Tongue (tissue), 2 donors: ENCODE measurements around the gene GLOD4. TPM values are rescaled to one million over a fixed set of nuclear protein-coding genes. Genes with fewer than 3 reads are reported as not detected.
"Not testable (repeated sequence)": the region's sequence is repeated elsewhere in the genome, so short reads cannot be mapped to it uniquely, and the experiment has no call there.

ENCODE experiments used
- DNase-seq: peaks from one replicate; pipeline ENCODE4 v3.0.0-alpha.2; 2015
- total RNA-seq: library from RNA; depleted of rRNA; stranded (reverse); fragments of >200 nt; gene quantifications from one replicate; pipeline ENCODE4 v1.2.3, GENCODE V29; 2014

GLOD4 gene
- total RNA-seq, 1 donor from 2014 or later: 90.3 TPM

DNA sequence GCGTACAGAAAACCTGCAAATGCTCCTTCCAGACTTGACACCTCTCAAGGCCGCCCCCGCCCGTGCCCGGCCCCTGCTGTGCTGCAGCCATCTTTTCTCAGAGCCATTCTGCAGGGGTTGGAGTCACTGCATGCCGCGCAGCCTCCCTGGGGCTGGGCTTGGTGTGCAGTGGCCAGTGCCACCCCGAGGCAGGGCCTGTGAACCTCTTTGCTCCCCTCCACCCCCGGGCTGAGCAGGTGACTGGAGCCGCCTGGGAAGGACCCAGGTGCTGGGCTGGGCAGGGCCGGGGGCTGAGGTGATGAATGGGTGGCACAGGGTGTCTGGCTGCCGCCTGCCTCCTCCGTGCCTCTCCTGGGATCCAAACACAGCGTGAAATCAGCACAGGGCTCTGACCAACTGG lies 20.4 kb upstream of the GLOD4 start:
- DNase-seq: no peak

GRCh38 chr17:801660-802059 lies 19.6 kb upstream of the GLOD4 start:
- DNase-seq: no peak

GRCh38 chr17:800446-801242 lies 18.6 kb upstream of the GLOD4 start:
- no peak for DNase-seq

- no peak for DNase-seq
Measured at GRCh38 chr17:799261-799660, 17.2 kb upstream of the GLOD4 start.

- no peak for DNase-seq
Measured at GRCh38 chr17:798246-798645, 16.2 kb upstream of the GLOD4 start.

DNA sequence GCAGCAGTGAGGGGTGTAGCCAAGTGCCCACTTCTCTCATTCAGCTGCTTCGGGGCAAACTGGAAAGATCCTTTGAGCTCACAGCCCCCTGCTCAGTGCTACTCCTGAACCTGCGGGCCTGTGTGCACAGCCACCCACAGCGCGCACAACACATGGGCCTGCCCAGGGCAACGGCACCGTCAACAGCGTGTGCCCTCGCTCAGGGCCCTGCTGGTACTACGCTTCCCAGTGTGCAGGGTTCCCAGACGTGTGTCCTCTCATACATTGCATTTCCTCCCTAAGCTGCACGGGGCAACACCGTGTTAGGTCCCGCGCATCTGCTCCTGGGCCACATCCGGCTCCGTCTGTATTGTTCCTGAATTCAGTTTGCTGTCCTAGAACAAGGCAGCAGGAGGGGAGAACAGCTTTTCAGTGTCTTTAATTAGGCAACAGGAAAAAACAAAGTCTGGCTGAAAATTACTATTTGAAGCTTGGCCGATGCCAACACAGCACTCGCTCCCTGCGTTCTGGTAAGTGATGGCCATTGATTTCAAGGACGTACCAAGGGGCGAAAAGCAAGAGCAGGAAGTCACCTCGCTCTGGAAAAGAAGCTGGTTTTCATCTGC lies 15.3 kb upstream of the GLOD4 start:
- DNase-seq: no peak

- DNase-seq: no peak
Measured at GRCh38 chr17:796609-797008, 14.5 kb upstream of the GLOD4 start.

GRCh38 chr17:795721-796120 lies 13.6 kb upstream of the GLOD4 start:
- peak; percentile 22 for DNase-seq

- DNase-seq: no peak
Measured at GRCh38 chr17:795276-795675, 13.2 kb upstream of the GLOD4 start.

DNA sequence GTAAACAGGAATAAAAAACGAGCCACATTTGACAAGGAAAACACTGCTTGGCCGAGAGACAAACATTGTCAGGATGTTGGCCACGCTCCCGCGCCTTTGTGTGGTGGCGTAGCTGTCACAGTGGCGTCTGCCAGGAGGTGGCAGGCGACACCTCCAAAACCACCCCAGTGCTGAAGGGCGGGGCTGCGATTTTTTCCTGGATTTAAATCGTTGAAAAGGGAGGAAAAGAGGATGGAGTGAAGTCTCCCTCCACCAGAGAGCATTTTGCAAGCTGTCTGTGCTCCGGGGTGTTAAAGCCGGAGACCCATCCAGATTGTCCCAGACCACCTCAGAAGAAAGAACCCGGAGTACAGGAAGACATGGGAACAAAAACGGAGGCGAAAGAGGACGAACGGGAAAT lies 12.8 kb upstream of the GLOD4 start:
- peak; percentile 95 for DNase-seq

DNA sequence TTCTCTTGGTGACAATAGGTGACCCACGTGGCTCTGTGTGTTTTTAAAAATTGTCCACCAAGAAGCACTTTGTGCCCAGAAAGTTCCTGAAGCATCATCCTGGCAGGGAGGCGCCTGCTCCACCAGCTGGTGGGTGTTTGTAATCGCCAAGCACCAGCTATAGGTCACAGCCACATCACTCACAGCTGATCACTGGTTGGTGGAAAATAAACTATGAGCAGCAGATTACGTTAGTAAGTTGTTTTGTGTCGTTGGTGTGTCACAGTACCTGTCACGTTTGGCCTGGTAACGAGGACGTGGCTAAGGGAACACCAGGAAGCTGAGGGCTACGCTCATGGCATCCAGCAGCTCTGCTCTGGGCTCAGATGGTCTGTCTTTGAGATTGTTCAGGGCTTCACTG lies 10.2 kb upstream of the GLOD4 start:
- DNase-seq: no peak

DNA sequence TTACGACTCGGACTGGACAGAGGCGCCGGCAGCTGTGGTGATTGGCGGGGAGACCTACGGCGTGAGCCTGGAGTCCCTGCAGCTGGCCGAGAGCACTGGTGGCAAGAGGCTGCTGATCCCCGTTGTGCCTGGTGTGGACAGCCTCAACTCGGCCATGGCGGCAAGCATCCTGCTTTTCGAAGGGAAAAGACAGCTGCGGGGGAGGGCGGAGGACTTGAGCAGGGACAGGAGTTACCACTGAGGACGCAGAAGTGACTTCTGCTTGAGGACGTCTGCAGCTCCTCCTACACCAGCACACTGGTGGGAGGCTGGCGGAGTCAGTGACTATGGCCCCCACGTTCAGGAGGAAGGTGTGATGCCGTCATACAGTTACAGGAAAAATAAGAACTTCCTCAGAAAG lies 9.7 kb upstream of the GLOD4 start:
- DNase-seq: no peak

DNA sequence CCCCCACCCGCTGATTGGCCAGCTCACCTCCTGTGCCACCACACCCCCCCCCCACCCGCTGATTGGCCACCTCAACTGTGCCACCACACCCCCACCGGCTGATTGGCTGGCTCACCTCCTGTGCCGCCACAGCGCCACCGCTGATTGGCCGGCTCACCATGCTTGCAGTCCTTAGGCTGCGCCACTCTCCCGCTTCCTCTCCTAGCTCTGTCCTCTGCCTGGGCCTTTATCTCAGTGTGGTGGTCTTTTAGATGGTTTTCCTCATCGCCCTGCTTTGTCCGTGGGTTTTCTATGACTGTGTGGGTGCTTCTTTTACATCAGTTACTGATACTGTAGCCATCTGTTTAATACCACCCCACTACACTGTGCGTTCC lies 8.8 kb upstream of the GLOD4 start:
- peak; percentile 41 for DNase-seq

DNA sequence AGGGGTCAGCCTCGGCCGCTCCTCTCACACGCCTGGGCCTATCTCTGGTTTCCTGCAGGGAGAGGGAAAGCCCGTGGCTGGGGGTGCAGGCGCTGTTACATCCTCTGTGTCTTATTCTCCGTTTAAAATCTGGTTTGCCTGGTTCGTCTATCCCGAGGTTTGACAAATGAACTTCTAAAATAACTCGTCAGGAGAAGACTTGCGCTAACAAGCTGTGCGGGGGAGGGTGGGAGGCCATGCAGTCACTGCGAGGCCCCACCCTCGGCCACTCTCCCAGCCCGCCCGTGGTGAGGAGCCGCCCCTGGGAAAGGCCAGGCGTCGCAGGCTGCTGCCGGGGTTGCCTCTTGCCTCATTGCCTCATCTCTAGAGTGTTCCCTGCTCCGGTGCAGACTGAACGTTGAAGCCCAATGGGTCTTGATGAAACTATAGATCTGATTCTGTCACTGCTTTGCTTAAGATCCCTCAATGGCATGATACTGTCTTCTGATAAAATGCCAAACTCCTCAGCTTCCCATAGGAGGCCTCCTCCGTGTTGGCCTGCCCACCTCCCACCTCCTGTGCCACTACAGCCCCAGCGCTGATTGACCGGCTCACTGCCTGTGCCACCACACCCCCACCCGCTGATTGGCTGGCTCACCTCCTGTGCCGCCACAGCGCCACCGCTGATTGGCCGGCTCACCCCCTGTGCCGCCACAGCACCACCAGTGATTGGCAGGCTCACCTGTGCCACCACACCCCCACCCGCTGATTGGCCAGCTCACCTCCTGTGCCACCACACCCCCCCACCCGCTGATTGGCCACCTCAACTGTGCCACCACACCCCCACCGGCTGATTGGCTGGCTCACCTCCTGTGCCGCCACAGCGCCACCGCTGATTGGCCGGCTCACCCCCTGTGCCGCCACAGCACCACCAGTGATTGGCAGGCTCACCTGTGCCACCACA lies 8.1 kb upstream of the GLOD4 start:
- DNase-seq: peak; percentile 73

GRCh38 chr17:789160-789840 lies 7.2 kb upstream of the GLOD4 start:
- DNase-seq: peak; percentile 20

- no peak for DNase-seq
Measured at GRCh38 chr17:788551-788950, 6.5 kb upstream of the GLOD4 start.

GRCh38 chr17:787641-788221 lies 5.7 kb upstream of the GLOD4 start:
- DNase-seq: no peak

- not testable (repeated sequence) for DNase-seq
Measured at GRCh38 chr17:785901-786300, 3.8 kb upstream of the GLOD4 start.

GRCh38 chr17:784143-784542 lies 2.1 kb upstream of the GLOD4 start:
- DNase-seq: no peak

DNA sequence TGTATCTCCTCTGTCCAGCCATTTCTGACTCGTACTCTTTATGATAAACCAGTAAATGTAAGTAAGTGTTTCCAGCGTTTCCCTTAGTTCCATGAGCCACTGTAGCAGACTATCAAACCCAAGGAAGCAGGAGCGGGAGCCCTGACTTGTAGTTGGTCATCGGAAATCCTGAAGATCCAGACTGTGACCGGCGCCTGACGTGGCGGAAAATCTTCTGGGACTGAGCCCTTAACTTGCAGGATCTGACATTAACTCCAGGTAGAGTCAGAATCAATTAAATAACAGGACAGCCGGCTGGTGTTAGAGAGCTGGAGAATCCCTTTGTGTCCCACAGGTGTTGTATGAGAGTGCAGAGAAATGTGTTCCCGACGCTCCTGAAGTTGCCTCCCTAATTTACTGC lies 4.0 kb downstream of the GLOD4 start:
- DNase-seq: no peak

- DNase-seq: no peak
Measured at GRCh38 chr17:774313-774584, 7.8 kb downstream of the GLOD4 start.
